Breast epithelium (tissue), 3 donors: ENCODE data around the gene HNRNPF.

Source experiments
- CTCF ChIP-seq, 3 donors: fragments of 450-650 bp; IDR thresholded peaks; one replicate each; pipeline ENCODE4 v1.5.1; 2016 to 2017; ENCODE audit warnings: antibody characterized with exemption in 3 of 3, mild to moderate bottlenecking in 3 of 3, moderate library complexity in 3 of 3
- POLR2A ChIP-seq: fragments of 450-650 bp; IDR thresholded peaks from one replicate; pipeline ENCODE4 v1.6.1; 2016; ENCODE audit warnings: antibody characterized with exemption, mild to moderate bottlenecking, moderate library complexity
- POLR2AphosphoS5 ChIP-seq, 3 donors: sonication (generic); formaldehyde crosslinking; IDR thresholded peaks; one replicate each; pipeline ENCODE4 v1.6.1; 2017; ENCODE audit warnings: antibody characterized with exemption in 3 of 3

GRCh38 chr10:43377424-43377883 is 31.5 kb downstream of the HNRNPF start:
- TF ChIP-seq POLR2A: no peak
- no peak for TF ChIP-seq CTCF (IDR thresholded peaks at IDR 0.05)
- TF ChIP-seq POLR2AphosphoS5 (IDR thresholded peaks at IDR 0.05): no peak
